VCaP (cell line): ENCODE measurements around the gene TRAPPC3.

Source experiments
- H3K27ac ChIP-seq: fragments of 450-650 bp; 2 replicates; pipeline ENCODE4 v1.5.1; 2017
- CTCF ChIP-seq: fragments of 450-650 bp; conservative IDR thresholded peaks from 2 replicates; pipeline ENCODE4 v1.5.1; 2017; ENCODE audit warnings: mild to moderate bottlenecking, moderate library complexity

TRAPPC3 gene

GRCh38 chr1:36143424-36143823, 5.9 kb downstream of the TRAPPC3 start:
- H3K27ac ChIP-seq: no peak overlapping the region
- TF ChIP-seq CTCF: no peak

GRCh38 chr1:36142121-36142520, 7.2 kb downstream of the TRAPPC3 start:
- no peak for TF ChIP-seq CTCF

GRCh38 chr1:36139521-36139920, 9.8 kb downstream of the TRAPPC3 start:
- H3K27ac ChIP-seq: no peak overlapping the region
- TF ChIP-seq CTCF: no peak

More at GRCh38 chr1:36142121-36142520, 7.2 kb downstream of the TRAPPC3 start:
- H3K27ac ChIP-seq: no peak overlapping the region

- TF ChIP-seq CTCF: no peak
- H3K27ac ChIP-seq: no peak overlapping the region
These were observed 11.5 kb downstream of the TRAPPC3 start for GRCh38 chr1:36137776-36138175.

- H3K27ac ChIP-seq: no peak overlapping the region
- no peak for TF ChIP-seq CTCF
These were observed 12.1 kb downstream of the TRAPPC3 start for GRCh38 chr1:36137226-36137625.

GRCh38 chr1:36136535-36136934, 12.8 kb downstream of the TRAPPC3 start:
- TF ChIP-seq CTCF: no peak
- no peak overlapping the region for H3K27ac ChIP-seq

GRCh38 chr1:36135796-36136195, 13.5 kb downstream of the TRAPPC3 start:
- TF ChIP-seq CTCF: no peak
- no peak overlapping the region for H3K27ac ChIP-seq

- no peak overlapping the region for H3K27ac ChIP-seq
- TF ChIP-seq CTCF: no peak
These were observed 14.0 kb downstream of the TRAPPC3 start for GRCh38 chr1:36135330-36135667.
